Measurements from ENCODE around the gene SLC1A1.

SLC1A1 gene

DNA sequence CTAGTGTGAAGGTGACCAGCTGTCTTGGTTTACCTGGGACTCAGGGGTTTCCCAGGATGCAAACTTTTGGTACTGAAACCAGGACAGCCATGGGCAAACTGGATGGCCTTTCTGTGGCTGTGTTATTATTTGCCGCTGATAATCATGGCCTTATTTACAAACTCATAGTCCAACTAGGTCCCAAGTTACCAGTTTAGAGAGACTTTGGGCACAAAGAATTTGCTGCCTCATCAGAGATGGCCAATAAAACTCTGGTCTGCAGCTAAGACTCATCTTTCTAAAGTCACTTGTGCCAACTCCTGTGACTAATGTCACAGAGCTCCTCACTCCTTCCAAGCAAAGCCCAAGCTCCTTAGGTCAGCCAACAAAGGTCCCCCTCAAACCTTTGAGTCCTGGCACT lies 124.4 kb downstream of the SLC1A1 start:
- H3K27ac ChIP-seq, result no peak overlapping the region
- TF ChIP-seq, protein P1, sequence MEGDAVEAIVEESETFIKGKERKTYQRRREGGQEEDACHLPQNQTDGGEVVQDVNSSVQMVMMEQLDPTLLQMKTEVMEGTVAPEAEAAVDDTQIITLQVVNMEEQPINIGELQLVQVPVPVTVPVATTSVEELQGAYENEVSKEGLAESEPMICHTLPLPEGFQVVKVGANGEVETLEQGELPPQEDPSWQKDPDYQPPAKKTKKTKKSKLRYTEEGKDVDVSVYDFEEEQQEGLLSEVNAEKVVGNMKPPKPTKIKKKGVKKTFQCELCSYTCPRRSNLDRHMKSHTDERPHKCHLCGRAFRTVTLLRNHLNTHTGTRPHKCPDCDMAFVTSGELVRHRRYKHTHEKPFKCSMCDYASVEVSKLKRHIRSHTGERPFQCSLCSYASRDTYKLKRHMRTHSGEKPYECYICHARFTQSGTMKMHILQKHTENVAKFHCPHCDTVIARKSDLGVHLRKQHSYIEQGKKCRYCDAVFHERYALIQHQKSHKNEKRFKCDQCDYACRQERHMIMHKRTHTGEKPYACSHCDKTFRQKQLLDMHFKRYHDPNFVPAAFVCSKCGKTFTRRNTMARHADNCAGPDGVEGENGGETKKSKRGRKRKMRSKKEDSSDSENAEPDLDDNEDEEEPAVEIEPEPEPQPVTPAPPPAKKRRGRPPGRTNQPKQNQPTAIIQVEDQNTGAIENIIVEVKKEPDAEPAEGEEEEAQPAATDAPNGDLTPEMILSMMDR (conservative IDR thresholded peaks at IDR 0.05), result no peak

DNA sequence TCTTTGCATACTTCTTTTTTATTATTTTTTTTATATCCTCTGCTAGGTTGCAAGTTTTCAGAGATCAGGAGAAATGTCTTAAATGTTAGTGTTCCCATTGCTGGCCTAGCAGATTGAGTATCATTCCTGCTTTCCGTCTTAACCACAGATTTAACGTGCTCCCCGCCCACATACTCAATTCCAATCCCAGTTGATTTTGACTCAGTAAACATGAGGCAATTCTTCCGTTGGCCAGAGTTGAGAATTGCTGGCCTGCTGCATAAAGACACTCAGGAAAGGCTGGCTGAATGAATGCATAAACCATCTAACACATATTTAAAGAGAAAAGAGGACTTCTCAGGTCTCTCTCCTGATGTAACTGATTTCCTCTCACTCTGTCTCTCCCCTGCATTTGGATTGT lies 125.0 kb downstream of the SLC1A1 start:
- TF ChIP-seq, protein P1 (conservative IDR thresholded peaks at IDR 0.05), result no peak
- no peak overlapping the region for H3K27ac ChIP-seq

DNA sequence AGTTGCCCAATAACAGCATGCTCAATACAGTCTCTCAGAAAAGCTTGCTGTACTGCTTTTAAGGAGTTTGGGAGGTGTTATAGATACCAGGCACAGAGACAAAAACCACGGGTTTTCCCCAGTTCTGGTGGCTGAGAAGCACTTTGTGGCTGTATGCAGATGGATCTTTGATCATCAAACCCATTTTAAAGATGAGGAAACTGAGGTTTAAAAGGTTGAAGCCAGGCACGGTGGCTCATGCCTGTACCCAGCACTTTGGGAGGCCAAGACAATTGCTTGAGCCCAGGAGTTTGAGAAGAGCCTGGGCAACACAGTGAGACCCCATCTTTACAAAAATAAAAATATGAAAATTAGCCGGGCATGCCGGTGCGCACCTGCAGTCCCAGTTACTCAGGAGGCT lies 125.5 kb downstream of the SLC1A1 start:
- TF ChIP-seq, protein P1 (conservative IDR thresholded peaks at IDR 0.05), result no peak
- H3K27ac ChIP-seq, result no peak overlapping the region

DNA sequence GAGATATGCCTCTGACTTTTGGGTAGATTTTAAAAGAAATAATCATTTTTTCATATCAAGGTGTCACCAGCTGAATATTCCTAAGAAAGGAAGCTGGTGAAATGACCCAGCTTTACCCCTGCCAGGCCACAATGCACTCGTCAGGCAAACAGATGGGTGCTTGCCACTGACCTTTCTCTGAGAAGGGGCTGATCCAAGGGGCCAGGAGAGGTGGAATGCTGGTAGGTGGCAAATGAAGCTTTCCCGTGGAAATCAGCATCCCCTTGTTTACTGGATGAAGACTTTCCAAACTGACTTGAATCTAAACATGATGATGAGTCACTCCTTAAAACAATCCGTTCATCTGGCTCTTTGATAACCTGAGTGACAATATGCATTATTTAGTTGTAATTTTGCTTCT lies 127.5 kb downstream of the SLC1A1 start:
- no peak overlapping the region for H3K27ac ChIP-seq
- TF ChIP-seq, protein P1 (conservative IDR thresholded peaks at IDR 0.05), result no peak

DNA sequence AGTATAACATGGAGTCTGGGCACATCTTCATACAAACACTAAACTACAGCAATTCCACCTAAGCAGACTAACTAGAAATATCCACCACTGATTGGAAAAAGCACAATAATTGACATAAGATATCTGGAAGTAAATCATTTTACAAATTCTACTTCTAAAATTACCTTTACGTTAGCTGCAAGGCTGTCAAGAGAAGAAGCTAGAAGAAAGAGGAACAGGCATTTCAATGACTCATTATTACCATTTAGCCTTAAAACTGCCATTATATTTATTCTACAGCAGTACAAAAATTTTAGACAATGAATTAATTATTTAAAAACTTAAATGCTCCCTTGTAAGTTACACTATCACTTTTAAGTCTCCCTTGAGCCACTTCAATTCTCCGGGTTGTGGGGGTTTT lies 128.4 kb downstream of the SLC1A1 start:
- TF ChIP-seq, protein P1 (conservative IDR thresholded peaks at IDR 0.05), result no peak
- H3K27ac ChIP-seq, result no peak overlapping the region

DNA sequence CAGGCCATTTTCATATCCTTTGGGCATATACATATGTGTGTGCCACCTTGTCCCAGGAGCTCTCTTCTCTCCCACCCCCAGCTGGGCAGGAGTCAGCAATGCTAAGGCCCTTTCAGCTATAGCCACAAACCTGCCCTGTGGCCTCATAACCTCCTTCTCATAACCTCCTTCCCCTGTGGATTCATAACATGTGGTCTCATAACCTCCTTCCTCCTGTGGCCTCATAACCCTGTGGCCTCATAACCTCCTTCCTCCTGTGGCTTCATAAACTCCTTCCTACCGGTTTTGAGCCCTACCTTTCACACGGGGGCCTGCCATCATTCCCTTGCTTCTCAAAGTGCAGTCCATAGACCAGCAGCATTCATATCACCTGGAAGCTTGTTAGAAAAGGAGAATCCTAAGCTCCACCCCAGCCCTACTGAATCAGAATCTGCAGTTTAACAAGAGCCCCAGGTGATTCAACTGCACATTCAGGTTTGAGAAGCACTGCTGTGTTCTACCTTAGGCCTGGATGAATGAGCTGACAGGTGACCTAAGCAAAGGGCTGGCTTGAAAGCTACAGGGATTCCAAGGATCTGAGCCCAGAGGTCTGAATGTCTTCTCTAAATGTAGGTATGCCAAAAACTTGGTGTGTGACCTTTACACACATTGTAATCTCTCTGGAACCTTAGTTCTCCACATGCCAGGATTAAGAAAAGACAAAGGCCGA lies 129.9 kb downstream of the SLC1A1 start:
- TF ChIP-seq, protein P1 (conservative IDR thresholded peaks at IDR 0.05), result no peak
- H3K27ac ChIP-seq, result no peak overlapping the region

DNA sequence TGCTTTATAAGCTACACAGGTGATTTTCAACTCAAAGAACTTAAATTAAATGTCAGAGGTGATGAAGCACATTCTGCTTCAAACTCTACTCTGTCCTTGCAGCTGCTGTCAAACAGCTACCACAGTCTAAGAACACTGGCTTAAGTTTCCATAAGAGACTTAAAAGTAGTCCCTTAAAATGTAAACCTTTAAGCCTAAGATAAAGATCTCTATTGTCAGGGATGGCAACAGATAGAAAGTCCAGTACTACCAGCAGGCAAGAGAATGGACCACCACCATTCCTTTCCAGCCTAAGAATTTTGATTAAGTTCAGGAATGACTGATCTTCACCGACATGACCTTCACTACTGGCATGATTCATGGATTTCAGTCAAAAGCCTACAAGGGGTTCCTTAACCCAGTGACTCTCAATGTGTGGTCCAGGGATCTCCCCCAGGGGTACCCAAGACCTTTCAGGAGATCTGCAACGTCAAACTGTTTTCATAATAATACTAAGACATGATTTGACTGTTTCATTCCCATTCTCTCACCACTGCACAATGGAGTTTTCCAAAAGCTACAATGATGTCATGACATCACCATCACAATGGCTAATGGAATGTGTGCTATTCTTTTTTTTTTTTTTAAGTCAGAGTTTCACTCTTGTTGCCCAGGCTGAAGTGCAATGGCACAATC lies 130.8 kb downstream of the SLC1A1 start:
- no peak overlapping the region for H3K27ac ChIP-seq
- TF ChIP-seq, protein P1 (conservative IDR thresholded peaks at IDR 0.05), result no peak
